Neural progenitor cell (in vitro differentiated cells): Measurements from ENCODE around the gene CLMP. TPM values are rescaled to one million over a fixed set of nuclear protein-coding genes. Genes with fewer than 3 reads are reported as not detected.

Experiments
- DNase-seq: peaks from one replicate; pipeline ENCODE4 v3.0.0-alpha.2; 2016; ENCODE audit warnings: low spot score
- H2AFZ ChIP-seq: fragments of 200-600 bp; sonication (generic); replicated peaks from 2 replicates; pipeline ENCODE4 v1.6.1; 2016; ENCODE audit warnings: antibody characterized with exemption
- H3F3A ChIP-seq: fragments of 200-600 bp; sonication (generic); 2 replicates; pipeline ENCODE4 v1.6.1; 2016; ENCODE audit warnings: antibody characterized with exemption, low read depth
- H3K27ac ChIP-seq: fragments of 200-600 bp; sonication (generic); 2 replicates; pipeline ENCODE4 v1.5.1; 2016; ENCODE audit warnings: mild to moderate bottlenecking
- H3K27me3 ChIP-seq: fragments of 200-600 bp; sonication (generic); 2 replicates; pipeline ENCODE4 v1.6.1; 2016; ENCODE audit warnings: mild to moderate bottlenecking, moderate library complexity
- H3K36me3 ChIP-seq: fragments of 200-600 bp; sonication (generic); 2 replicates; pipeline ENCODE4 v1.5.1; 2016
- H3K4me1 ChIP-seq: fragments of 200-600 bp; sonication (generic); 2 replicates; pipeline ENCODE4 v1.6.1; 2016; ENCODE audit warnings: mixed run types
- H3K4me2 ChIP-seq: fragments of 200-600 bp; sonication (generic); 2 replicates; pipeline ENCODE4 v1.6.1; 2016
- H3K4me3 ChIP-seq: fragments of 200-600 bp; sonication (generic); 2 replicates; pipeline ENCODE4 v1.5.1; 2016
- H3K79me2 ChIP-seq: fragments of 200-600 bp; sonication (generic); 2 replicates; pipeline ENCODE4 v1.6.1; 2016; ENCODE audit warnings: low read depth
- H3K9ac ChIP-seq: fragments of 200-600 bp; sonication (generic); 2 replicates; pipeline ENCODE4 v1.6.1; 2016
- H3K9me3 ChIP-seq: fragments of 200-600 bp; sonication (generic); 2 replicates; pipeline ENCODE4 v1.5.1; 2016; ENCODE audit warnings: low read depth
- H4K20me1 ChIP-seq: fragments of 200-600 bp; sonication (generic); 2 replicates; pipeline ENCODE4 v1.6.1; 2016; ENCODE audit warnings: low read depth
- H3K27ac Mint-ChIP-seq: 3 replicates; pipeline ENCODE4 v1.8.0; 2021; ENCODE audit warnings: mixed read lengths
- H3K27me3 Mint-ChIP-seq: 2 replicates; pipeline ENCODE4 v1.8.0; 2022; ENCODE audit warnings: low read depth, mild to moderate bottlenecking, inconsistent platforms, moderate library complexity, mixed read lengths; ENCODE audit not compliant: insufficient read depth
- H3K36me3 Mint-ChIP-seq: 3 replicates; pipeline ENCODE4 v1.8.0; 2021; ENCODE audit warnings: mixed read lengths
- H3K4me1 Mint-ChIP-seq: 3 replicates; pipeline ENCODE4 v1.8.0; 2021; ENCODE audit warnings: mixed read lengths
- H3K4me3 Mint-ChIP-seq: 3 replicates; pipeline ENCODE4 v1.8.0; 2021; ENCODE audit warnings: mild to moderate bottlenecking, moderate library complexity, mixed read lengths
- H3K9me3 Mint-ChIP-seq: 3 replicates; pipeline ENCODE4 v1.8.0; 2020; ENCODE audit warnings: mixed read lengths
- EZH2 ChIP-seq: fragments of 200-600 bp; sonication (generic); IDR thresholded peaks from 2 replicates; pipeline ENCODE4 v1.6.1; 2017; ENCODE audit warnings: antibody characterized with exemption, mild to moderate bottlenecking, moderate library complexity
- EZH2phosphoT487 ChIP-seq: fragments of 200-600 bp; sonication (generic); IDR thresholded peaks from 2 replicates; pipeline ENCODE4 v1.6.1; 2017; ENCODE audit warnings: antibody characterized with exemption
- total RNA-seq: library from RNA; depleted of rRNA; stranded (reverse); fragments of >200 nt; gene quantifications from 2 replicates; pipeline ENCODE4 v1.2.3, GENCODE V29; 2015; ENCODE audit warnings: low replicate concordance
- TF ChIP-seq, protein P1 (sequence below): fragments of 200-600 bp; sonication (generic); IDR thresholded peaks from 2 replicates; pipeline ENCODE4 v1.5.1; 2017; ENCODE audit warnings: antibody characterized with exemption, mild to moderate bottlenecking

The CLMP gene
- total RNA-seq, 1 donor from 2014 or later, result 10.7 TPM

DNA sequence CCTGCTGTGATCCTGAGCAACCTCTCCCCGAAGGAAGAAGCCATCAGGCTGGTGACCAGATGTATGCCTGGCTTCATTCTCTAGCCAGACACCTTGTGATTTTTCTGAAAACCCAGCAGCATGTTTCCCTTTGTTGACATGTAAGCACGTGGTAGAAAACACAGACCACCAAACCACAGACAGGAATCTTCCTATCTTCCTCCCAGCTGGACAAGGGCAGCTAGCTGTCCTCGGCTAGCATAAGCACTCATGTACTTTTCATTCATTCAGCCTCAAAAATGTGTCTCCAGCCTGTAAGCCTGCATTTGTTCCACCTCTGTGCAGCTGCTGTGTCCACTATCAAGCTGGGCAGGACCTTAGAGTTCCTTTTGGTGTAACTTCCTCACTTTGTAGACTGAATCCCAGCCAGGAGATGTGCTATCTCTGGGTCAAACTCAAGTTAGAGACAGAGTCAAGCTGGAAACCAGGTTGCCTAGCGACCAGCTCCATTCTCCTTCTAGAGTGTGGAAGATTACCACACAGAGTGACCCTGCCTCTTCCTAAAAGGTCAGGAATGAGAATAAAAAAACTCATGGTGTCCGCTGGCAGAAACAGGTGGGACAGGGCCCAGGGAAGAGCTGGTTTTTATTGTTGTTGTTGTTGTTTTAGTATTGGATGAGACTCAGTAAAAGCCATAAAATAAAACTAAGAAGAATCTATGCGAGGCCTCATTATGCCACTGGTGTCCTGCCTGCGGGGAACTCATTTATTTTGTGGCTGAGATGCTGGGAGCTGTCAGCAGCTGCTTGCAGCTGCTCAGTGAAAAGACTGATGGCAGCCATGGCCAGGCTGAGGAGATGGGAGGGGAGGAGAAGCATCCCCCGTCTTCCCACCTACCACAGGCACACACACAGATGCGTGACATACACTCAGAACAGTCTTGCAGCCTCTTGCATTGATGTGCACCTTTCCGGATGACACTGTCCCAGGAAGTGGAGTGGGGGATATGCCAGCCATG is 7.4 kb upstream of the CLMP start:
- H3K27ac Mint-ChIP-seq, result peak overlapping the region; percentile 98
- no peak overlapping the region for H3K27ac ChIP-seq
- peak overlapping the region; percentile 61 for H3K4me2 ChIP-seq

GRCh38 chr11:123200264-123200663 is 5.2 kb upstream of the CLMP start:
- peaks cover 5% of the 10 kb centered on the region for H3K27me3 Mint-ChIP-seq
- H3K36me3 ChIP-seq, result no peaks in the 10 kb centered on the region
- H3K9ac ChIP-seq, result no peak overlapping the region
- H3K4me3 Mint-ChIP-seq, result no peak overlapping the region
- no peak overlapping the region for H2AFZ ChIP-seq
- H3K79me2 ChIP-seq, result no peaks in the 10 kb centered on the region
- H3F3A ChIP-seq, result peaks cover 22% of the 10 kb centered on the region
- H3K27ac ChIP-seq, result no peak overlapping the region
- peak overlapping the region; percentile 17 for H3K27ac Mint-ChIP-seq
- H3K9me3 ChIP-seq, result no peaks in the 10 kb centered on the region
- H3K4me2 ChIP-seq, result no peak overlapping the region
- H3K36me3 Mint-ChIP-seq, result no peaks in the 10 kb centered on the region
- H4K20me1 ChIP-seq, result no peaks in the 10 kb centered on the region
- TF ChIP-seq, protein P1, sequence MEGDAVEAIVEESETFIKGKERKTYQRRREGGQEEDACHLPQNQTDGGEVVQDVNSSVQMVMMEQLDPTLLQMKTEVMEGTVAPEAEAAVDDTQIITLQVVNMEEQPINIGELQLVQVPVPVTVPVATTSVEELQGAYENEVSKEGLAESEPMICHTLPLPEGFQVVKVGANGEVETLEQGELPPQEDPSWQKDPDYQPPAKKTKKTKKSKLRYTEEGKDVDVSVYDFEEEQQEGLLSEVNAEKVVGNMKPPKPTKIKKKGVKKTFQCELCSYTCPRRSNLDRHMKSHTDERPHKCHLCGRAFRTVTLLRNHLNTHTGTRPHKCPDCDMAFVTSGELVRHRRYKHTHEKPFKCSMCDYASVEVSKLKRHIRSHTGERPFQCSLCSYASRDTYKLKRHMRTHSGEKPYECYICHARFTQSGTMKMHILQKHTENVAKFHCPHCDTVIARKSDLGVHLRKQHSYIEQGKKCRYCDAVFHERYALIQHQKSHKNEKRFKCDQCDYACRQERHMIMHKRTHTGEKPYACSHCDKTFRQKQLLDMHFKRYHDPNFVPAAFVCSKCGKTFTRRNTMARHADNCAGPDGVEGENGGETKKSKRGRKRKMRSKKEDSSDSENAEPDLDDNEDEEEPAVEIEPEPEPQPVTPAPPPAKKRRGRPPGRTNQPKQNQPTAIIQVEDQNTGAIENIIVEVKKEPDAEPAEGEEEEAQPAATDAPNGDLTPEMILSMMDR, result no peak
- no peak for TF ChIP-seq EZH2phosphoT487
- TF ChIP-seq EZH2, result no peak
- peaks cover 33% of the 10 kb centered on the region for H3K4me1 ChIP-seq
- peaks cover 42% of the 10 kb centered on the region for H3K27me3 ChIP-seq
- no peak overlapping the region for H3K4me3 ChIP-seq
- H3K4me1 Mint-ChIP-seq, result peaks cover 48% of the 10 kb centered on the region
- DNase-seq, result no peak
- H3K9me3 Mint-ChIP-seq, result no peaks in the 10 kb centered on the region

More for the DNA sequence above, 7.4 kb upstream of the CLMP start:
- Histone ChIP-seq H3K79me2 (no peaks in the 10 kb centered on the region), H3K4me1 (peaks cover 21% of the 10 kb centered on the region), H2AFZ (no peak overlapping the region), H3K9me3 (no peaks in the 10 kb centered on the region), H3K36me3 (no peaks in the 10 kb centered on the region), H3K4me3 (no peak overlapping the region), H4K20me1 (no peaks in the 10 kb centered on the region), H3F3A (peaks cover 22% of the 10 kb centered on the region), H3K9ac (no peak overlapping the region), H3K27me3 (peaks cover 20% of the 10 kb centered on the region)
- Mint-ChIP-seq H3K4me1 (peaks cover 60% of the 10 kb centered on the region), H3K27me3 (peaks cover 10% of the 10 kb centered on the region), H3K36me3 (no peaks in the 10 kb centered on the region), H3K9me3 (no peaks in the 10 kb centered on the region), H3K4me3 (peak overlapping the region; percentile 63)
- peak; percentile 52 for DNase-seq
- TF ChIP-seq EZH2, result no peak
- TF ChIP-seq EZH2phosphoT487, result no peak
- TF ChIP-seq, protein P1, result no peak

DNA sequence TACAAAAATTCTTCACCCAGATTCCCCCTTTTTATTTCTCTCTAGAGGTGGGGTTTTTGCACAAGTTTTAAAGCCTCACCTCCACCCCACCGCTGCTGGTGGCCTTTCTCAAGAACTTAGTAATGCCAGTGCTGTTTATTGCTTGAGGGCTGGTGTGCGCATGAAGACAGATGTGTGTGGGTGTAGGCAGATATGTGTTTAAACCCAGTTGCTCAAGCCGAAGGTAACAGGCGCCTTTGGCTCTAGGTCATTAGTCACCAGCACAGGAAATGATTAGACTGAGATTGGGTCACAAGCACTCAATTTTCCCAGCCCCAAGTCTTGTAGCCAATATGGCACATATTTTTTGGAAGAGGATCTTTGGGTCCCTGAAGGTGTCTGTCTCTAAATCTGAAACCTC is 2.7 kb upstream of the CLMP start:
- DNase-seq, result no peak
- Histone ChIP-seq H3K4me2 (no peak overlapping the region), H3K36me3 (no peaks in the 10 kb centered on the region), H2AFZ (no peak overlapping the region), H3K4me1 (peaks cover 35% of the 10 kb centered on the region), H3K4me3 (no peak overlapping the region), H3K79me2 (no peaks in the 10 kb centered on the region), H3K27me3 (peaks cover 67% of the 10 kb centered on the region), H4K20me1 (no peaks in the 10 kb centered on the region), H3K27ac (no peak overlapping the region), H3F3A (peaks cover 17% of the 10 kb centered on the region), H3K9ac (no peak overlapping the region), H3K9me3 (no peaks in the 10 kb centered on the region)
- Mint-ChIP-seq H3K36me3 (no peaks in the 10 kb centered on the region), H3K27me3 (peaks cover 6% of the 10 kb centered on the region), H3K27ac (no peak overlapping the region), H3K9me3 (no peaks in the 10 kb centered on the region), H3K4me1 (peaks cover 46% of the 10 kb centered on the region), H3K4me3 (no peak overlapping the region)
- TF ChIP-seq EZH2phosphoT487 (no peak), EZH2 (no peak)
- TF ChIP-seq, protein P1, result no peak
